ENCODE measurements around the gene RALGPS1. TPM values are rescaled to one million over a fixed set of nuclear protein-coding genes. Genes with fewer than 3 reads are reported as not detected.
A peak's percentile ranks its signal among the peaks of the same experiment; 100 is the strongest.

RALGPS1 gene
- total RNA-seq, 1 donor from 2014 or later: 15.2 TPM

DNA sequence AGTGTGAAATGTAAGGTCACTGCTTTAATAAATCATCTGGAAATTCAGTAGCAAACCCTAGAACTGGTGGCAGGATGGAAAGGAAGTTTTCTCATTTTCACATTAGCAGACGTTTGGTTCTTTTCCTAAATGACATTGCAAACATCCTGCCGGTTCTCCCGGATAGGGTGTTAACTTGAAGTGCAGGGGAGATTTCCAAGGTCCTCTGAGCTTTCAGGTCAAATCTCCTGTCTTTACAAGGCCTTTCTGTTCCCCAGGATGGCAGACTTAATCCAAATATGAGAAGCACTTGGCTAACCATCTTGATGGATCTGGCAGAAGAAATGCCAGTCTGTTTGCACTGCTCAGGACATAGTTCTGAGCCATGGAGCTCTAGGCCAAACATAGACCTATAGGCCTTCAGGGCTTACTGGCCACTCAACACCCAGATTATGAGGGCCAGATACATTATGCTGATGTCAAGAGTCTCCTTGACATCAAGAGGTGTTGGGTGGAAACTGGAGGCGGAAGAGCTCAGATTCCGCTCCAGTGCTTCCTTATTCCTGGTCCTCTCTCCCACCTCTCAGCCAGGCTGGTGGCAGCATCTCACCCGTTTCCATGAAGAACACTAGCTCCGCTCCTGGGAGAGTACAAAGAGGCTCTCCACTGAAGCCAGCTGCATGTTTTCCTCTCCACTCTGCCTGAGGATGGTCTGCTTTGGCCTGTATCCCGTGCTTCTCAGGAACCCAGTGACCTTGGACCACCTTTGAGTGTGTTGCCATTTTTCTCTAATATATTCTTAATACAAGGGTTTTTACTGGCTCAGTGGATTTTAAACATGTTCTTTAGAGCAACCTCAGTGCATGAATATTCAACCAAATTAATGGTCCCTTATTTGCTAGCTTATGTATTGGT, 61.0 kb downstream of the RALGPS1 start:
- DNase-seq (ENCODE audit: extremely low spot score in 2 of 2): peak in 1 of 2 donors; percentile 56
- Histone ChIP-seq H3K4me3 (no peak overlapping the region), H3K27me3 (no peaks in the 10 kb centered on the region), H3K4me1 (no peaks in the 10 kb centered on the region), H3K27ac (no peak overlapping the region), H3K9me3 (no peaks in the 10 kb centered on the region), H3K36me3 (no peaks in the 10 kb centered on the region)
- TF ChIP-seq POLR2A (IDR thresholded peaks at IDR 0.05) (no peak), POLR2AphosphoS5 (IDR thresholded peaks at IDR 0.05; ENCODE audit: insufficient read depth in 1 of 2, low read depth in 1 of 2) (no peak)
- TF ChIP-seq, protein P1, sequence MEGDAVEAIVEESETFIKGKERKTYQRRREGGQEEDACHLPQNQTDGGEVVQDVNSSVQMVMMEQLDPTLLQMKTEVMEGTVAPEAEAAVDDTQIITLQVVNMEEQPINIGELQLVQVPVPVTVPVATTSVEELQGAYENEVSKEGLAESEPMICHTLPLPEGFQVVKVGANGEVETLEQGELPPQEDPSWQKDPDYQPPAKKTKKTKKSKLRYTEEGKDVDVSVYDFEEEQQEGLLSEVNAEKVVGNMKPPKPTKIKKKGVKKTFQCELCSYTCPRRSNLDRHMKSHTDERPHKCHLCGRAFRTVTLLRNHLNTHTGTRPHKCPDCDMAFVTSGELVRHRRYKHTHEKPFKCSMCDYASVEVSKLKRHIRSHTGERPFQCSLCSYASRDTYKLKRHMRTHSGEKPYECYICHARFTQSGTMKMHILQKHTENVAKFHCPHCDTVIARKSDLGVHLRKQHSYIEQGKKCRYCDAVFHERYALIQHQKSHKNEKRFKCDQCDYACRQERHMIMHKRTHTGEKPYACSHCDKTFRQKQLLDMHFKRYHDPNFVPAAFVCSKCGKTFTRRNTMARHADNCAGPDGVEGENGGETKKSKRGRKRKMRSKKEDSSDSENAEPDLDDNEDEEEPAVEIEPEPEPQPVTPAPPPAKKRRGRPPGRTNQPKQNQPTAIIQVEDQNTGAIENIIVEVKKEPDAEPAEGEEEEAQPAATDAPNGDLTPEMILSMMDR (IDR thresholded peaks at IDR 0.05): no peak
- intact Hi-C loops (cut with DNase I): no loop called here

DNA sequence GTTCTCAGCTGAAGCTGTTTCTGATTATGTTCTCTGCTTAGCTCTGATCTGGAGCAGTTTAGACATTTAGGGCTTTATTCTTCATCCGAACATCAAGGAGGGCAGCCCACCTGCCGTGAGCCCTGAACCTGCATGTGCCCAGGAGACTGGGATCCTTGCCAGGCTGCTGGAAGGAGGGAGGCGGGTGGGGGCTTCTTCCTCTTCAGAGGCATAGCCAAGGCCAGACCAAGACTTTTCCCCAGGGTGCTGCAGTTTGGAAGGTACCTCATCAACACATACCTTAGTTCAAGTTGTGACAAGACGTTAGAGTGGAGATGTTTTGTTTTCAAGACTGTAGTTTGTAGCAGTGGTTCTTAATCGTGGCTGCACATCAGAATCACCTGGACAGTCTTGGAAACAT, 64.9 kb downstream of the RALGPS1 start:
- H3K9me3 ChIP-seq: no peaks in the 10 kb centered on the region
- TF ChIP-seq, protein P1 (IDR thresholded peaks at IDR 0.05): no peak
- no peak for TF ChIP-seq POLR2A (IDR thresholded peaks at IDR 0.05)
- no peak for TF ChIP-seq POLR2AphosphoS5 (IDR thresholded peaks at IDR 0.05; ENCODE audit: insufficient read depth in 1 of 2, low read depth in 1 of 2)
- intact Hi-C loops (cut with DNase I): no loop called here
- no peak overlapping the region for H3K4me3 ChIP-seq
- no peak overlapping the region for H3K27ac ChIP-seq
- H3K36me3 ChIP-seq: no peaks in the 10 kb centered on the region
- no peaks in the 10 kb centered on the region for H3K4me1 ChIP-seq
- DNase-seq (ENCODE audit: extremely low spot score in 2 of 2): peak in 1 of 2 donors; percentile 71
- H3K27me3 ChIP-seq: no peaks in the 10 kb centered on the region

DNA sequence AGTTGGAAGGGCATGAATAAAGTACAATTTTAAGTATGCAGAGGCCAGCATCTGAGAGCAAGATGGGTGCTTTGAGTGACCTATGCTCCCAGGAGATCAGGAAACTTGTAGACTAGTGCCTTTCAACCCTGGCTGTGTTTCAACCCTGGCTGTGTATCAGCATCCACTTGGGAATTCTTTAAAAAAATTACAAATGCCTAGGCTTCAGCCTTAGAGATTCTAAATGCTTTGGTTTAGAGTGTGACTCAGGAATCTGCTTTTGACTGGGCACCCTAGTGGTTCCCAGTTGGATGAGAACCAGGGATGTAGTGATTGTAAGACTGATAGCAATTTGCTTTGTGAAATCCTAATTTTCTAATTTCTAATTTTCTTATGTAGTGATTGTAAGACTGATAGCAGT, 65.6 kb downstream of the RALGPS1 start:
- peak in 1 of 2 donors; percentile 18 for DNase-seq (ENCODE audit: extremely low spot score in 2 of 2)
- no peak overlapping the region for H3K27ac ChIP-seq
- no peaks in the 10 kb centered on the region for H3K9me3 ChIP-seq
- no peaks in the 10 kb centered on the region for H3K27me3 ChIP-seq
- intact Hi-C loops (cut with DNase I): no loop called here
- H3K36me3 ChIP-seq: no peaks in the 10 kb centered on the region
- TF ChIP-seq POLR2A (IDR thresholded peaks at IDR 0.05): no peak
- no peak for TF ChIP-seq POLR2AphosphoS5 (IDR thresholded peaks at IDR 0.05; ENCODE audit: insufficient read depth in 1 of 2, low read depth in 1 of 2)
- peaks cover 5% of the 10 kb centered on the region for H3K4me1 ChIP-seq
- no peak overlapping the region for H3K4me3 ChIP-seq

DNA sequence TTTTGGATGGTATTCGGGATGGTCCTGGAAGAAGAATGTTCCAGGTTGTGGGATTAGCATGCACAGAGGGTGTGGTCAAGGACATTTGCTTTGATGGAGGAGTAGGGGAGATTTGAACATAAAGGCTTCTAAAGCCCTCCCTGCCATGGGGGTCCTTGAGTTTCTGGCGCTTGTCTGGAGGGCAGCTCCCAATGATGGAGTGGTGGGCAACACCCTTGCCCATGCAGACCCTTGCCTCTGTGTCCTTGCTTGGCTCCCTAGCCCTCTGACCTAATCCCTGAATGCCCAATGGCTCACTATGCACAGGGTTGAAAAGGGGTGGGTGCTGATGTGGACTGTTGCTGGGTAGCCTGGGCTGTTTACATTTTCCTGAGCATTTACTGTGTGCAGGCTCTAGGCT, 66.6 kb downstream of the RALGPS1 start:
- TF ChIP-seq POLR2AphosphoS5 (IDR thresholded peaks at IDR 0.05; ENCODE audit: insufficient read depth in 1 of 2, low read depth in 1 of 2): no peak
- no peak for TF ChIP-seq POLR2A (IDR thresholded peaks at IDR 0.05)
- TF ChIP-seq, protein P1 (IDR thresholded peaks at IDR 0.05): no peak
- Histone ChIP-seq H3K27me3 (no peaks in the 10 kb centered on the region), H3K9me3 (no peaks in the 10 kb centered on the region), H3K36me3 (no peaks in the 10 kb centered on the region), H3K27ac (no peak overlapping the region), H3K4me3 (no peak overlapping the region), H3K4me1 (peaks cover 9% of the 10 kb centered on the region)
- peak; percentile 56 to 70 for DNase-seq (ENCODE audit: extremely low spot score in 2 of 2)
- intact Hi-C loops (cut with DNase I): no loop called here

DNA sequence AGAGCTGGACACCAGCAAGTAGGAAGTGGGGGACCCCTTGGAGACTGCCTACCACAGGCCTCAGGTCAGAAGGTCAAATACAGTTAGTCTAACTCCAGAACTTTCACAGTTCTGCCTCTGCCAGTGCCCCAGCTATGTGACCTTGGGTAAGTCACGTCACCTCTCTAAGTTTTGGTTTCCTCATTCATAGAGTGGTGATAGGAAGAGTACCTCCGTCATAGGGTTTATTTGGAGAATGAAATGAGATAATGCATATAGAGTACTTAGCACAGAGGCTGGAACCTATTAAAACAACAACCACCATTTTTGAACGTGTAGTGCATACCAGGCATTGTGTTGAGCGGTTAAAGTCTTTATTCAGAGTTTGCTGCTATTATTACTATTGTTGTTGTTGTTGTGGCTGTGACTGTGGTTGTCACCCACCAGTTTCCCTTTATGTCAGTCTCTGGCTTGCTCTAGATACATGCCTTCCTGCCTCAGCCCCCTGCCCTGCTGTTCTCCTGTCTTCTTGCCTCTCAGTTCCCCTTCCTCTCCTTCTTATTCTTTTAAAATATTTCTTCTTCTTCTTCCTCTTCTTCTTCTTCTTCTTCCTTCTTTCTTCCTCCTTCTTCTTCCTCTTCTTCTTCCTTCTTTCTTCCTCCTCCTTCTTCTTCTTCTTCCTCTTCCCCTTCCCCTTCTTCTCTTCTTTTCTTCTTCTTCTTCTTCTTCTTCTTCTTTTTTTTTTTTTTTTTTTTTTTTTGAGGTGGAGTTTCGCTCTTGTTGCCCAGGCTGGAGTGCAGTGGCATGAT, 67.8 kb downstream of the RALGPS1 start:
- intact Hi-C loops (cut with DNase I): no loop called here
- no peak overlapping the region for H3K4me3 ChIP-seq
- TF ChIP-seq, protein P1 (IDR thresholded peaks at IDR 0.05): no peak
- TF ChIP-seq POLR2AphosphoS5 (IDR thresholded peaks at IDR 0.05; ENCODE audit: insufficient read depth in 1 of 2, low read depth in 1 of 2): no peak
- TF ChIP-seq POLR2A (IDR thresholded peaks at IDR 0.05): no peak
- H3K4me1 ChIP-seq: peaks cover 18% of the 10 kb centered on the region
- no peaks in the 10 kb centered on the region for H3K36me3 ChIP-seq
- no peaks in the 10 kb centered on the region for H3K27me3 ChIP-seq
- no peak for DNase-seq (ENCODE audit: extremely low spot score in 2 of 2)
- no peak overlapping the region for H3K27ac ChIP-seq
- no peaks in the 10 kb centered on the region for H3K9me3 ChIP-seq

All from vagina (tissue), 2 donors.